GM10847 (cell line): ENCODE measurements around the gene SPA17.

Experiments used
- POLR2A ChIP-seq: IDR thresholded peaks from 2 replicates; pipeline ENCODE4 v1.6.1; 2011; ENCODE audit not compliant: insufficient read length; ENCODE audit errors: extremely low read depth

Gene SPA17

DNA sequence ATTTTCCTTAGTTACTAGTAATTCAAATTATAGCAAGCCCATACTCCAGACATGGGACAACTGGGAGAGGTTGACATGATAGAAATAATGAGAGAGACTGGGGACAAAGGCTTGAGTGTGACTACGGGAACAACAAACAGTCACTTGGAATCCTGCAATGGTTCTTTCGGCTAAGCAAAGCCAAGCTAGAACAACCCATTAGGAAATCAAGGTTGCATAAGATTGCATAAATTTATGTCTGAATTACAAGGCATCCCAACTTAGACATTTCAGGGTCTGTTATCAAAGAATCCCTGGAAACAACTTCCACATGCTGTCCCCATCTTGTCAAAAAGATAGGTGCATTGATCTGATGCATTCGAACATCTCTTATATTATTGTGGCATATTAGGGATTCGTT is 55.9 kb downstream of the SPA17 start:
- no peak for TF ChIP-seq POLR2A

DNA sequence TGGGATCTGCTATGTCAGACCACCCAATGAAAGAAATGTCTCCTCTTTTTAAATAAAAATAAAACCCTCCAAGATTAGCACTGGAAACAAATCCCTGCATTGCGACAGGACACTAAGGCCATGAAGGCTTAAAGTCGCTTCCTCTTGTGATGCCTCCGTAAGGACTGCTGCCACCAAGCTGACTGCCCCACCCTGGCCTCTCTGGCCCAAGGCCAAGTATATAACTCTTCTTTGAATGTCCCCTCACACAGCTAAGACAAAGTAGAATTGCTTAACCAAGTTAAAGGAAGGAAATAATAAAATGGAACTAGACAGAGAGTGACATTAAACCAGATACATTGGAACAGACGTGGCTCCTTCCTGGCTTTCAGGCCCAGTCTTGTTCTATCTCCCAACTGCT is 58.5 kb downstream of the SPA17 start:
- TF ChIP-seq POLR2A: no peak

DNA sequence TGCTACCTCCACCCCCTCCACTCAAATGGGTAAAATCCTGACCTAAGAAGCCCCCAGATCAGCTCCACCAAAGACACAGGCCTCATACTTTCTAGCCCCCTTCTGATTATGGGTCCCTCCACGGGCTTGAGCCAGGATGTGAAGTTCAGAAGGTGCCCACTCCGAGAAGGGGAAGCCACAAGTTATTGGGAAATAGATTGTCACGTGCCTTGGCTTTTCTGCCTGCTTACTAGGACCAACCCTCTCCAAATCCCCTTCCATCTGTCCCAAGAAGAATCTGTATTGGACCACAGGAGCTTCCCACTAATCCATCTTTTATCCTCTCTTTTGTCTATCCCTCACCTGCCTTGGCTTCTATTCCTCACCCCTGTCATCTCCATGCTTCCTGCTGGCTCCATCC is 63.0 kb downstream of the SPA17 start:
- TF ChIP-seq POLR2A: no peak

DNA sequence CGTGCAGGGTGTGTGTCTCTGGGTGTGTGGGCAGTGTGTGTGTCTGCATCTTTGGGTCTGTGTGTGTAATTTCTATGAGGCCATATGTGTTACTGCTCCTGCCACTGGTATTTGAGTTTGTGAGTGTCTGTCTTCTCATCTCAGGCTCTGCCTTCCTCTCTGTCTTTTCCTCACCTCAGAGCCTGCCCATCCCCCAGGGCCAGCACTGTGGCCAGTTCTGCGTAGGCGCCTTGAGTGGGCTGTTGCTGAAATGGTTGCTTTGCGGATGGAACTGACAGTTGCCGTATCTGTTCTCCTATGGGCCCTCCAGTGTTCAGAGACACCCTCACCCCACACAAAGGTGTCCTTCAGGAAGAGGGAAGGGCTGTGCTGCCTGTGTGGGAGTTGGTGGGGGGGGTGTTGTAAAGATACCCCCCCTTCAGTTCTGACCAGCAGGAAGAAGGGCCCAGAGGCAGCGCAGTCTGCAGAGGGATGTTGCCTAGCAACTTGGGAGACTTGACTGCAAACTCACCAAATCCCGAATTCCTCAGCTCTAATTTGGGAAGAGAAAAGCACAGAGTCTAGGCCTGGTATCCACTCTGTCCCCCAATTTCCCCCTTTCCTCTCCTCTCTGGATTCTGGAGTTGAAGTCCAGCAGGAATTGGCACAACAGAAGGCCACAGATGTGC is 64.1 kb downstream of the SPA17 start:
- no peak for TF ChIP-seq POLR2A

DNA sequence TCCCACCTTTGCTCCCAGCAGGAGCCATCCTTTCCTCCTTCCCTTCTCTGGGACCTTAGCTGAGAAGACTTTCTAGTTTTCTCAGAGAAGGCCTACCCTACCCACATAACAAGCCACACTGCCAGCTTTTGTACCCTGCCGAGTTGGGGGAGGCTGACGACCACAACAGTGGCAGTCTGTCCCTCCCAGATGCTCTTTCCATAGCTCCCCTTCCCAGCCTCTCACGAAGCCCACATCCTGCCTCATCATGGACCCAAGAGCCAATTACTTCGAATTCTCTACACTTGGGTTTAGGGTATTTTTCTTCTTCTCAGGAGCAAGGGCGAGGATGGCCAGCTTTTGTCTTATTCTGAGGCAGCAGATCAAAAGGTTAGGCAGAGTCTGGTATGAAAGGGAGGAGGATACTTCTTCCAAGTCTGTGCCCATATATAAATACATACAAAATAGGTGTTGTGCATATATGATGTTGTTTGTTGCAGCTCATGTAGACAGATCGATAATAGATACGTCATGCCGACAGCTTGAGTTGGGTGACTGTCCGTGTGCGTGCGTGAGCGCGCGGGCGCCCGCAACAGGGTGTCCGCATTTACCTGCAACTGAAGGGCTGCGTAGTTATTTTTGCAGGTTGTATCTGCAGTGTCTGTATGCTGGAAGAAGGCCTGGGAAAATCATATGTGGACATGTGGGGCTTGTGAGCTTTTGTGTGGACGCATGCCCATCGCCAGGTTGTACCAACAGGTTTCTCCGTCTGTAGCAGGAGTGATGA is 65.2 kb downstream of the SPA17 start:
- TF ChIP-seq POLR2A: no peak

DNA sequence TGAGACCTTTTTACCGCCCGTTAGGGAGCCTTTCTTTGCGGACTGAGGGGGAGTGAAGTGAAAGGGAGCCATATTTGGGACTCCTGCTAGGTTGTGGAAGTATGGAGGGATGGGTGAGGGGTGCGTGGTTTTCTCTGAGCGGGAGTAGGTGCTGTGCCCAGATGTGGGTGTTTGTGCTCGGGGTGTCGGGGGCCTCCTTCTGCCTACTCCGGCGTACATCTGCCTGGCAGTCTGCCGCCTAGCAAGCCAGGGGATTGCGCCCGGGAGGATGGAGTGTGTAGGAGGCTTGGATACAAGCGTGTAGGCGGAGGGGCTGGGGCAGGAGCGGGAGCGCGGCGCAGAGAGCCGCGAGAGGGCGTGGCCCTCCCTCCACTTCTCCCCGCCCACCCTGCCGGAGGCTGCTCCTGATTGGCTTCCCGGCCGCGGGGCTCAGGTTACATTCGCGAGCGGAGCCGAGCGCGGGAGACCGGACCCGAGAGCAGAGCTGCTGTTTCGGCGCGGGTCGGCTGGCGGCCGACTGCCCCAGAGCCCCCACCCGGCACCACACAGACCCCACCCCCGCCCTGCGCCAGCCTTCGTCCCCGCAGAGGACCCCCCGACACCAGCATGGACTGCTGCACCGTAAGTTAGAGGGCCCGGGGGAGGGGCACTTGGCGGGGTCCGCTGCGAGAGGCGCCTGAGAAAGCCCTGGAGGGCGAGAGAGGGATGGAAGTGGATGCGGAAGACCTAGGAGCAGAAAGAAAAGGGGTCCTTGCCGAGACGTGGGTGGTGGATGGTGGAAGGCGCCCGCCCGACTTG is 66.0 kb downstream of the SPA17 start, which contains the start of gene NRGN:
Gene NRGN, plus strand, starts transcription at position 464 of the 798 bp plus-strand sequence. Its CDS starts 143 bp downstream, at position 607.
- TF ChIP-seq POLR2A: no peak

DNA sequence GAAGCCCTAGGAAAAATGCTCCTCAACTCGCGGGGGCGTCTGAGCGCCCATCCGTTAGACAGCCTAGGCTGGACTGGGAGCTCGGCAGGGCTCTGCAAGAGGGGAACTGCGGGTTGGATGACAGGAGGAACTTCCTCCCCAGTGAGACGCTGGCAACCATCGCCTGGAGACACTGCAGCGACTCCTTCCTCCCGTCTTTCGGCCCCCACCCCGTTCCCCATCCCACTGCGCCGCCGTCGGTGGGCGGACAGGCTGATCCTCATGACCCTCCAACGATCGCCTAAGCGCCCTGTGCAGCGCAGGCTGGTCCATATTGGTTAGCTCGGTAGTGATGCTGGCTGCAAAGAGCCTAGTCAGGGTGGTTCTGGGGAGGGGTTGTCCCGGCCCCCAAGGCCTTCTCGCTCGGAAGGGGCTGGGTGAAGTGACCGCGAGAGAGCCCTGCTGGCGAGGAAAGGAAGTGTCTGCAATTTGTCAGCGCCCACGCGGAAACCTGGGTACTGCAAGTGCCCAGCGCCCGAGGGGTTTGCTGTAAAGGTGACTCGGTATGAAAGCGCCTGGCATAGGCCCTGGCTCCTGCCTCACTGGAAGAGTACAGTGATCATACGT is 66.7 kb downstream of the SPA17 start:
- no peak for TF ChIP-seq POLR2A

DNA sequence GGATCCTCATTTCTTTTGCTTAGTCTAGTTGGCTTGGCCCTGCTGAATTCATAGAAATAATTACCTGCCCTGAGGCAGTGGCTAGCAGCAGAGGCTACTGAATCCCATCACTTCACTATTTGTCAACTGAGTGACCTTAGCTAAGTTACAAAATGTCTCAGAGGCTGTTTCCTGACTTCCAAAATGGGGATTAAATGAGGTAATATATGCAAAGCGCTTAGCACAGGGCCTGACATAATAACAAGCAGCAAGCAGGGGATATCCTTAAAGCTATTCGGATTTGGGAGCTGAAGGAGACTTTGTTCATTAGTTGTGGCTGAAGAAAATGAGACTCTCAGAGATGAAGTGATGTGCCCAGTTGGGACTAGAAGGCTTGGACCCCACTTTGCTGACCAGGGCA is 68.9 kb downstream of the SPA17 start:
- TF ChIP-seq POLR2A: no peak

DNA sequence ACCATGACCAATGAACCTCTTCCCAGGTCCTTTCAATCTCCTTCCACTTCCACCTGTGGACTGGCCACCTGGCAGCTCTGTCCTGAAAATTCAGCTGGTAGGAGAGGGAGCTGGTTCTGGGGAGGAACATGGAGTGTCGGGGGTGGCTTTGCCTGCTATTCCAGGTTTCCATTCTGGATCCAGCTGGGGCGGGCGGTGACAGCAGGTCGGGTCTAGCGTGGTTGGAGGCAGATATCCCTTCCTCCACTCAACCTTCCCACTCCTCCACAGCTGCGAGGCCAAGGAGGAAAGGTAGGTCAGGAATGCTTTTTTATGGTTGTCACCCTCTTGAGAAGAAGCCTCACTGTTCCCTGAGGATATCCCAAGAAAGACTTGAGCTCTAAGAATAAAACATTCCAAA is 69.3 kb downstream of the SPA17 start:
- no peak for TF ChIP-seq POLR2A

DNA sequence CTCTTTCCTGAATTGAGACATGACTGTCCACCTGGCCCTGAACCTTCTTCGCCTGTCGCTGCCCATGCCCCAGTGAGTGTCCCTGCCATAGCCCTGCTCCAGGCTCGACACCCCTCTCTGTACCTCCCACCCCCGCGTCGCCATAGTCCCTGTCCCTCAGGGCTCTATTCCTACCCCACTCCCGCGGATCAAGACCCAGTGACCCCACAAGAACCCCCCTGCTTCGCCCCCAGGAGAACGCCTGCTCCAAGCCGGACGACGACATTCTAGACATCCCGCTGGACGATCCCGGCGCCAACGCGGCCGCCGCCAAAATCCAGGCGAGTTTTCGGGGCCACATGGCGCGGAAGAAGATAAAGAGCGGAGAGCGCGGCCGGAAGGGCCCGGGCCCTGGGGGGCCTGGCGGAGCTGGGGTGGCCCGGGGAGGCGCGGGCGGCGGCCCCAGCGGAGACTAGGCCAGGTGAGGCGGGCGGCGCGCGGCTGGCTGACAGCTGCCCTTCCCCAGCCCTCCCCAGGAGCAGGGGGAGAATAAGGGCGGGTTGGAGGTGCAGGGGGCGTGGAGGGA is 71.6 kb downstream of the SPA17 start:
- no peak for TF ChIP-seq POLR2A

DNA sequence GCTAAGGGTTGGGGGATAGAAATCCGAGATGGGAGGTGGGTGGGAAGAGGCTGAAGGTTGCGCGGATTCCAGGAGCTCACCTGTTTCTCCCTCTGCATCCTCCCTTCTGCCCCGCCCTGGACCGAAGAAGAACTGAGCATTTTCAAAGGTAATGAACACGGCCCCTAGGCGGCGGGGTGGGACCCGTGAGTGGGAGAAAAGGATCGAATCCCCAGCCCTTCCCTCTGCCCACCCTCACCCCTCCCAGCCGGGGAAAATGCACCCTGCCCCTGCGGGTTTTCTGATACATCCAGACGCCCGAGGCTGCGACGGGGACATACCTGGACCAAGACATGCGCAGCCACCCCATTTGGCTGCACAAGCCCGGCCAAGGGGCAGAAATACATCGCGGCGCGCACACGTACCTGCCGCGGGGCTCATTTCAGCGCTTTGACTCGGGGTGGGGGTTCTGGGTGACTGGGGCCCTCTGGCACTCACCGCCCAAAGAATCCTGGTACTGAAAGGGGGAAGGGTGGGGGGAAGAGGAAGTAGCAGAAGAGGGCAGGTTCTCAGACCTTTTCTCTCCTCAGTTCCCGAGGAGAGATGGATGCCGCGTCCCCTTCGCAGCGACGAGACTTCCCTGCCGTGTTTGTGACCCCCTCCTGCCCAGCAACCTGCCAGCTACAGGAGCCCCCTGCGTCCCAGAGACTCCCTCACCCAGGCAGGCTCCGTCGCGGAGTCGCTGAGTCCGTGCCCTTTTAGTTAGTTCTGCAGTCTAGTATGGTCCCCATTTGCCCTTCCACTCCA is 72.3 kb downstream of the SPA17 start:
- no peak for TF ChIP-seq POLR2A

DNA sequence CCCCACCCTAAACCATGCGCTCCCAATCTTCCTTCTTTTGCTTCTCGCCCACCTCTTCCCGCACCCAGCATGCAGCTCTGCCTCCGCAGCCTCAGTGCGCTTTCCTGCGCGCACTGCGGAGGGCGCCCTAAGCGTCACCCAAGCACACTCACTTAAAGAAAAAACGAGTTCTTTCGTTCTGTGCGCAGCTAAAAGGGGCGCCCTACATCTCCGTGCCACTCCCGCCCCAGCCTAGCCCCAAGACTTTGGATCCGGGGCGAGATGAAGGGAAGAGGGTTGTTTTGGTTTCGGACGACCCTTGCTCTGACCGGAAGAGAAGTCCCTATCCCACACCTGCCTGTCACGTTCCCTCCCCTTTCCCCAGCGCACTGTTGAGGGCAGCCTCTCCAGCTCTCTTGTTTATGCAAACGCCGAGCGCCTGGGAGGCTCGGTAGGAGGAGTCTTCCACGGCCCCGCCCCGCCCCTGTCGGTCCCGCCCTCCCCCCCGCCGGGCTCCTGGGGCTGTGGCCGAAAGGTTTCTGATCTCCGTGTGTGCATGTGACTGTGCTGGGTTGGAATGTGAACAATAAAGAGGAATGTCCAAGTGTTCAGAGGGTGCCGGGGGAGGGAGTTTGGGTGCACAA is 73.0 kb downstream of the SPA17 start:
- TF ChIP-seq POLR2A: no peak
